ENCODE data around the gene ZNF710.

DNA sequence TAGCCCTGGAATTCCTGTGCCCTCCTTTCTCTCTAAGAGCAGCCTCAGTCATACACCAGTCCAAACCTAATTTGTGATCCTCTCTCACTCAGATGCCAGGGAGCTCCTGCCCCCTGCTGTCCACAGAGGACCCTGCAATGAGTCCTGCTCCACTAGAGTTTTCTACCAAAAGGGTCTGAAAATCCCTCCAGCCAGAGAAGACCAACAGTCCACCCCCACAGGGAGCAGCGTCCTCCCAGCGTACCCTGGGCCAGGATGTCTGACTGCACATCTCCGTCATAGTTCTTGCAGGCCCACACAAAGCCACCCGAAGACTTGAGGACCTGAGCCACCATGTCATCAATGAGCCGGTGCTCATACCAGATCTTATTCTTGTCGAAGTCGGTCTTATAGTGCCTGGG, 85.7 kb downstream of the ZNF710 start:
- TF ChIP-seq EP300 (IDR thresholded peaks at IDR 0.05; ENCODE audit: borderline replicate concordance) (no peak), YY1 (IDR thresholded peaks at IDR 0.05; ENCODE audit: low read depth) (no peak), TAF1 (IDR thresholded peaks at IDR 0.05; ENCODE audit: low read depth) (no peak), FOXM1 (IDR thresholded peaks at IDR 0.05; ENCODE audit: borderline replicate concordance, low read depth) (no peak), TEAD4 (IDR thresholded peaks at IDR 0.05) (no peak), CEBPB (IDR thresholded peaks at IDR 0.05) (no peak), TCF12 (IDR thresholded peaks at IDR 0.05; ENCODE audit: low read depth) (no peak), ZBTB7A (IDR thresholded peaks at IDR 0.05; ENCODE audit: low read depth) (no peak), CREB1 (IDR thresholded peaks at IDR 0.05; ENCODE audit: low read depth) (no peak), RAD21 (IDR thresholded peaks at IDR 0.05; ENCODE audit: low read depth) (peak; percentile 76), EGR1 (IDR thresholded peaks at IDR 0.05) (no peak)
- TF ChIP-seq, protein P1, sequence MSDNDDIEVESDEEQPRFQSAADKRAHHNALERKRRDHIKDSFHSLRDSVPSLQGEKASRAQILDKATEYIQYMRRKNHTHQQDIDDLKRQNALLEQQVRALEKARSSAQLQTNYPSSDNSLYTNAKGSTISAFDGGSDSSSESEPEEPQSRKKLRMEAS (IDR thresholded peaks at IDR 0.05) = no peak
- TF ChIP-seq, protein P2, sequence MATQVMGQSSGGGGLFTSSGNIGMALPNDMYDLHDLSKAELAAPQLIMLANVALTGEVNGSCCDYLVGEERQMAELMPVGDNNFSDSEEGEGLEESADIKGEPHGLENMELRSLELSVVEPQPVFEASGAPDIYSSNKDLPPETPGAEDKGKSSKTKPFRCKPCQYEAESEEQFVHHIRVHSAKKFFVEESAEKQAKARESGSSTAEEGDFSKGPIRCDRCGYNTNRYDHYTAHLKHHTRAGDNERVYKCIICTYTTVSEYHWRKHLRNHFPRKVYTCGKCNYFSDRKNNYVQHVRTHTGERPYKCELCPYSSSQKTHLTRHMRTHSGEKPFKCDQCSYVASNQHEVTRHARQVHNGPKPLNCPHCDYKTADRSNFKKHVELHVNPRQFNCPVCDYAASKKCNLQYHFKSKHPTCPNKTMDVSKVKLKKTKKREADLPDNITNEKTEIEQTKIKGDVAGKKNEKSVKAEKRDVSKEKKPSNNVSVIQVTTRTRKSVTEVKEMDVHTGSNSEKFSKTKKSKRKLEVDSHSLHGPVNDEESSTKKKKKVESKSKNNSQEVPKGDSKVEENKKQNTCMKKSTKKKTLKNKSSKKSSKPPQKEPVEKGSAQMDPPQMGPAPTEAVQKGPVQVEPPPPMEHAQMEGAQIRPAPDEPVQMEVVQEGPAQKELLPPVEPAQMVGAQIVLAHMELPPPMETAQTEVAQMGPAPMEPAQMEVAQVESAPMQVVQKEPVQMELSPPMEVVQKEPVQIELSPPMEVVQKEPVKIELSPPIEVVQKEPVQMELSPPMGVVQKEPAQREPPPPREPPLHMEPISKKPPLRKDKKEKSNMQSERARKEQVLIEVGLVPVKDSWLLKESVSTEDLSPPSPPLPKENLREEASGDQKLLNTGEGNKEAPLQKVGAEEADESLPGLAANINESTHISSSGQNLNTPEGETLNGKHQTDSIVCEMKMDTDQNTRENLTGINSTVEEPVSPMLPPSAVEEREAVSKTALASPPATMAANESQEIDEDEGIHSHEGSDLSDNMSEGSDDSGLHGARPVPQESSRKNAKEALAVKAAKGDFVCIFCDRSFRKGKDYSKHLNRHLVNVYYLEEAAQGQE (IDR thresholded peaks at IDR 0.05; ENCODE audit: low read depth) = no peak
- TF ChIP-seq, protein P3, sequence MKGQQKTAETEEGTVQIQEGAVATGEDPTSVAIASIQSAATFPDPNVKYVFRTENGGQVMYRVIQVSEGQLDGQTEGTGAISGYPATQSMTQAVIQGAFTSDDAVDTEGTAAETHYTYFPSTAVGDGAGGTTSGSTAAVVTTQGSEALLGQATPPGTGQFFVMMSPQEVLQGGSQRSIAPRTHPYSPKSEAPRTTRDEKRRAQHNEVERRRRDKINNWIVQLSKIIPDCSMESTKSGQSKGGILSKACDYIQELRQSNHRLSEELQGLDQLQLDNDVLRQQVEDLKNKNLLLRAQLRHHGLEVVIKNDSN (IDR thresholded peaks at IDR 0.05) = no peak
